ENCODE data around the gene CDK14. TPM values are rescaled to one million over a fixed set of nuclear protein-coding genes. Genes with fewer than 3 reads are reported as not detected.

Gene CDK14
- total and polyA plus RNA-seq, 2 of the 8 experiments (the other 6 are each of a cell fraction or from before 2014, with no cell fraction given) = 5.5 to 47.3 TPM

DNA sequence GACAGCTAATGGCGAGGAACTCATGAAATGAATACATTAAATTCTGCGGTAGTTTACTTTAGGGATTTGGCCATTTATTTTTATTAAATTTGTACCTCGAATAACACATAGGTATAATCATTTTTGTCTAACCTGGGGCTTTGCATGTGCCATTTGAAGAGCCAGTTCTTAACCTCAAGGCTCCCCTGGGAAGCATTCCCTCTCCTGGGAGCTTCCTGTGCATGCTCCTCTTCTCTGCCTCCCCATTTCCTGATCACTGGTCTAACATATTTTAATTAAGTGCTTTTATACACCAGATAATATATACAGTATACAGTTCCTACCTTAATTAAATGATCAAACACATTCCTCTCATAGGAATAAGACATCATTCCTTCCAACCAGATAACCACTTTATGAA, 484.2 kb downstream of the CDK14 start:
- no peaks in the 10 kb centered on the region for H3K36me3 ChIP-seq (ENCODE audit: control insufficient read depth in 2 of 4, insufficient read depth in 4 of 4, low read length in 3 of 4)
- H2BK20ac ChIP-seq (ENCODE audit: low read length) = no peak overlapping the region
- no peak overlapping the region for H3K9ac ChIP-seq (replicated peaks in 1 of 4; ENCODE audit: extremely low read depth in 1 of 4, low read depth in 3 of 4, low read length in 3 of 4)
- H3K4me2 ChIP-seq (ENCODE audit: insufficient read depth in 1 of 2, low read depth in 2 of 2, low read length in 2 of 2) = no peak overlapping the region
- H3K14ac ChIP-seq (ENCODE audit: insufficient read length) = no peak overlapping the region
- no peak overlapping the region for H2BK15ac ChIP-seq (ENCODE audit: low read length)
- no peak overlapping the region for H2AFZ ChIP-seq (ENCODE audit: low read length)
- no peaks in the 10 kb centered on the region for H3K79me2 ChIP-seq (ENCODE audit: control insufficient read depth in 1 of 2, insufficient read depth in 2 of 2, low read length in 2 of 2)
- no peaks in the 10 kb centered on the region for H3K23me2 ChIP-seq (ENCODE audit: low read depth, low read length)
- no peaks in the 10 kb centered on the region for H3K9me3 ChIP-seq (ENCODE audit: insufficient read depth in 2 of 2, low read depth in 1 of 2, low read length in 1 of 2)
- no peaks in the 10 kb centered on the region for H3K79me1 ChIP-seq (ENCODE audit: low read depth, low read length)
- no peak overlapping the region for H3K56ac ChIP-seq (replicated peaks; ENCODE audit: insufficient read length, low read depth, low read length)
- no peak overlapping the region for H4K5ac ChIP-seq (ENCODE audit: insufficient read length, low read depth, low read length)
- H3K4ac ChIP-seq (replicated peaks; ENCODE audit: insufficient read length, low read depth, low read length) = no peak overlapping the region
- peaks cover 0 to 1% (median 0%) of the 10 kb centered on the region in 4 experiments; a peak in 1 of 7 replicates for H3K27me3 ChIP-seq (replicated peaks in 1 of 4; ENCODE audit: control insufficient read depth in 3 of 4, extremely low read depth in 1 of 4, insufficient read depth in 3 of 4, low read length in 3 of 4)
- H2AK5ac ChIP-seq (ENCODE audit: low read depth, low read length) = no peak overlapping the region
- H3K4me3 ChIP-seq (ENCODE audit: extremely low read depth in 1 of 4, insufficient read depth in 2 of 4, low read depth in 3 of 4, low read length in 4 of 4) = no peak overlapping the region
- DNase-seq (ENCODE audit: low read depth in 1 of 2, low spot score in 2 of 2) (no peak), FAIRE-seq (no peak)
- no peak overlapping the region for H3K23ac ChIP-seq (ENCODE audit: insufficient read length)
- H4K8ac ChIP-seq (ENCODE audit: extremely low read depth, insufficient read depth, low read length) = no peak overlapping the region
- ChIA-PET CTCF (ENCODE audit: partially characterized antibody) (interaction anchor here (1.5 to 2.2 kb wide), 3 partner anchors 9 to 206 kb away, joined by 3 to 12 read pairs (median 4); no protein-coding TSS in a partner anchor), POLR2A (ENCODE audit: partially characterized antibody) (no interaction called here)
- no peaks in the 10 kb centered on the region for H3K4me1 ChIP-seq (replicated peaks in 1 of 4; ENCODE audit: control insufficient read depth in 3 of 4, insufficient read depth in 4 of 4, low read length in 3 of 4)
- H4K91ac ChIP-seq (replicated peaks; ENCODE audit: insufficient read length, low read length) = no peak overlapping the region
- 95% methylated on average over 3 of the region's 3 CpGs; no CpG with 5 or more reads in 1 of the 2 experiments for WGBS, 2 experiments (ENCODE audit: extremely low coverage in 1 of 2, insufficient coverage in 1 of 2, insufficient read length in 1 of 2, insufficient replicate concordance in 2 of 2, low coverage in 1 of 2, low lambda C conversion rate in 2 of 2, missing lambda C conversion rate in 1 of 2)
- H2BK120ac ChIP-seq (replicated peaks; ENCODE audit: low read depth, low read length) = no peak overlapping the region
- H3K18ac ChIP-seq (ENCODE audit: extremely low read depth, low read length) = no peak overlapping the region
- H2BK5ac ChIP-seq (ENCODE audit: low read depth, low read length) = no peak overlapping the region
- H2BK12ac ChIP-seq (ENCODE audit: low read depth, low read length) = no peak overlapping the region
- no peak overlapping the region for H3K27ac ChIP-seq (ENCODE audit: low read depth, low read length)
- no peaks in the 10 kb centered on the region for H4K20me1 ChIP-seq (replicated peaks in 1 of 2; ENCODE audit: control insufficient read depth in 1 of 2, insufficient read depth in 2 of 2, low read length in 2 of 2)
- no peak for TF ChIP-seq HDAC6 (IDR thresholded peaks at IDR 0.05; ENCODE audit: low read depth, low read length)
- TF ChIP-seq SUZ12 (IDR thresholded peaks at IDR 0.05; ENCODE audit: low read length) = no peak
- TF ChIP-seq RFX5 (IDR thresholded peaks at IDR 0.05; ENCODE audit: borderline replicate concordance, low read depth, low read length) = no peak
- no peak for TF ChIP-seq RBBP5 (IDR thresholded peaks at IDR 0.05; ENCODE audit: borderline replicate concordance, low read depth, low read length)
- TF ChIP-seq SIRT6 (IDR thresholded peaks at IDR 0.05; ENCODE audit: low read length) = no peak
- no peak for TF ChIP-seq SP2 (IDR thresholded peaks at IDR 0.05; ENCODE audit: low read length)
- no peak for TF ChIP-seq SIN3A (conservative IDR thresholded peaks at IDR 0.05 in 1 of 2, IDR thresholded peaks at IDR 0.05 in 1 of 2; ENCODE audit: low read depth in 1 of 2, low read length in 2 of 2)
- TF ChIP-seq, protein P1, sequence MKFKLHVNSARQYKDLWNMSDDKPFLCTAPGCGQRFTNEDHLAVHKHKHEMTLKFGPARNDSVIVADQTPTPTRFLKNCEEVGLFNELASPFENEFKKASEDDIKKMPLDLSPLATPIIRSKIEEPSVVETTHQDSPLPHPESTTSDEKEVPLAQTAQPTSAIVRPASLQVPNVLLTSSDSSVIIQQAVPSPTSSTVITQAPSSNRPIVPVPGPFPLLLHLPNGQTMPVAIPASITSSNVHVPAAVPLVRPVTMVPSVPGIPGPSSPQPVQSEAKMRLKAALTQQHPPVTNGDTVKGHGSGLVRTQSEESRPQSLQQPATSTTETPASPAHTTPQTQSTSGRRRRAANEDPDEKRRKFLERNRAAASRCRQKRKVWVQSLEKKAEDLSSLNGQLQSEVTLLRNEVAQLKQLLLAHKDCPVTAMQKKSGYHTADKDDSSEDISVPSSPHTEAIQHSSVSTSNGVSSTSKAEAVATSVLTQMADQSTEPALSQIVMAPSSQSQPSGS (IDR thresholded peaks at IDR 0.05; ENCODE audit: low read length) = no peak
- no peak for TF ChIP-seq BCL11A (IDR thresholded peaks at IDR 0.05; ENCODE audit: low read depth in 2 of 2, low read length in 2 of 2)
- TF ChIP-seq YY1 (IDR thresholded peaks at IDR 0.05; ENCODE audit: low read depth, low read length) = no peak
- no peak for TF ChIP-seq TAF1 (IDR thresholded peaks at IDR 0.05; ENCODE audit: low read depth, low read length)
- TF ChIP-seq HDAC2 (IDR thresholded peaks at IDR 0.05; ENCODE audit: borderline replicate concordance in 1 of 2, low read depth in 2 of 2, low read length in 2 of 2) = no peak
- no peak for TF ChIP-seq MAFK (IDR thresholded peaks at IDR 0.05; ENCODE audit: low read depth, low read length)
